Transverse colon (tissue), 4 donors: ENCODE measurements around the gene TNRC6B. TPM values are rescaled to one million over a fixed set of nuclear protein-coding genes. Genes with fewer than 3 reads are reported as not detected.
"Not testable (repeated sequence)": the region's sequence is repeated elsewhere in the genome, so short reads cannot be mapped to it uniquely, and the experiment has no call there.

Experiments
- DNase-seq: peaks from one replicate; pipeline ENCODE4 v3.0.0-alpha.2; 2019
- H3K27ac ChIP-seq, 4 donors: fragments of 200-600 bp; sonication (generic); 2 replicates each; pipeline ENCODE4 v1.5.1; 2016 to 2018; ENCODE audit warnings: inconsistent platforms in 4 of 4
- H3K27me3 ChIP-seq: fragments of 200-600 bp; sonication (generic); 2 replicates; pipeline ENCODE4 v1.5.1; 2017; ENCODE audit warnings: inconsistent platforms
- H3K36me3 ChIP-seq, 4 donors: fragments of 200-600 bp; sonication (generic); 2 replicates each; pipeline ENCODE4 v1.5.1; 2017 to 2019; ENCODE audit warnings: inconsistent platforms in 4 of 4
- H3K4me1 ChIP-seq, 4 donors: fragments of 200-600 bp; sonication (generic); 2 replicates each; pipeline ENCODE4 v1.5.1; 2017 to 2020; ENCODE audit warnings: inconsistent platforms in 4 of 4
- H3K4me3 ChIP-seq, 4 donors: fragments of 200-600 bp; sonication (generic); 1 replicate in 1 of 4; 2 replicates in 3 of 4; pipeline versions ENCODE4 v1.5.1 to v1.6.1; 2017 to 2019; ENCODE audit warnings: inconsistent platforms in 4 of 4
- H3K9me3 ChIP-seq, 2 donors: fragments of 200-600 bp; sonication (generic); 2 replicates each; pipeline ENCODE4 v1.5.1; 2017 to 2019; ENCODE audit warnings: inconsistent platforms in 2 of 2
- EP300 ChIP-seq: sonication (generic); formaldehyde crosslinking; IDR thresholded peaks from one replicate; pipeline ENCODE4 v1.6.1; 2017; ENCODE audit warnings: antibody characterized with exemption, low read depth
- POLR2A ChIP-seq: fragments of 450-650 bp; IDR thresholded peaks from one replicate; pipeline ENCODE4 v1.6.1; 2016; ENCODE audit warnings: antibody characterized with exemption, mild to moderate bottlenecking, moderate library complexity
- POLR2AphosphoS5 ChIP-seq, 3 donors: sonication (generic); formaldehyde crosslinking; IDR thresholded peaks; one replicate each; pipeline ENCODE4 v1.6.1; 2016; ENCODE audit warnings: antibody characterized with exemption in 3 of 3
- WGBS, 2 donors: methylation state at CpG; one replicate each; pipeline ENCODE4 v1.1.5; 2018; ENCODE audit warnings: low coverage in 1 of 2; 5-methylcytosine and 5-hydroxymethylcytosine counted together
- in situ Hi-C, 4 donors: fragments of 200-750 bp; cut with MboI; loops; one replicate each; pipeline versions ENCODE4 v1.15.0 to v1.15.1; 2017; ENCODE audit warnings: low sequenced_read_pairs in 3 of 4, low pct_ligation_motif_present in 1 of 4, low pct_unique_long_range_greater_than_20kb in 1 of 4
- intact Hi-C: fragments of 100-400 bp; cut with DNase I; formaldehyde crosslinking; loops from one replicate; pipeline ENCODE4 v1.15.1; 2023; ENCODE audit warnings: low total_unique reads
- total RNA-seq, 4 donors: library from RNA; depleted of rRNA; stranded (reverse); fragments of >200 nt; gene quantifications; one replicate each; pipeline ENCODE4 v1.1.0, GENCODE V29; 2016
- TF ChIP-seq, protein P1 (sequence below), 5 experiments: fragments of 200-600 bp in 3 of 5; fragments of 450-650 bp in 2 of 5; sonication (generic) in 3 of 5; IDR thresholded peaks; 1 replicate in 2 of 5; 2 replicates in 3 of 5; pipeline ENCODE4 v1.5.1; 2016 to 2017; ENCODE audit warnings: antibody characterized with exemption in 5 of 5, inconsistent platforms in 3 of 5, mild to moderate bottlenecking in 2 of 5, moderate library complexity in 1 of 5

The TNRC6B gene
- total RNA-seq, 4 donors from 2014 or later: 36.7 to 108 (median 54.0) TPM

DNA sequence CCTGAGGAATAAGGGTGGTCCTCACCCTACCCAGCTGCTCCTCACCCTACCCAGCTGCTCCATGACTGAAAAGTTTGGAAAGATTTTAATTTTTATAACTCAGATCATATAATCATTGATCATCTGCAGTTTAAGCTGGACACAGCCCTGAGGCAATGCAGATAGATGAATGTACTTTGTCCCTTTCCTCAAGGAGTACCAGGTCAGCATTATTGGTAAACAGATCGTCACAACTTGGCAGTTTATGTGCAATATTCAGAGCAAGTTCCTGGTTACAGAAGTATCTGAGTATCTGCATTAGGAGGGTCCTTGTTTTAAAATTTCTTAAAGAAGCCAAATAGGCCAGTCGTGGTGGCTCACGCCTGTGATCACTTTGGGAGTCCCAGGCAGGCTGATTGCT is 3.6 kb downstream of the TNRC6B start:
- no peaks in the 10 kb centered on the region for H3K36me3 ChIP-seq
- in situ Hi-C loops (no loop called here), intact Hi-C loops (no loop called here)
- peaks cover 27 to 83% (median 66%) of the 10 kb centered on the region in 4 donors for H3K4me1 ChIP-seq
- no peak for DNase-seq
- TF ChIP-seq POLR2A (no peak), POLR2AphosphoS5 (IDR thresholded peaks at IDR 0.05) (no peak), EP300 (no peak)
- TF ChIP-seq, protein P1, sequence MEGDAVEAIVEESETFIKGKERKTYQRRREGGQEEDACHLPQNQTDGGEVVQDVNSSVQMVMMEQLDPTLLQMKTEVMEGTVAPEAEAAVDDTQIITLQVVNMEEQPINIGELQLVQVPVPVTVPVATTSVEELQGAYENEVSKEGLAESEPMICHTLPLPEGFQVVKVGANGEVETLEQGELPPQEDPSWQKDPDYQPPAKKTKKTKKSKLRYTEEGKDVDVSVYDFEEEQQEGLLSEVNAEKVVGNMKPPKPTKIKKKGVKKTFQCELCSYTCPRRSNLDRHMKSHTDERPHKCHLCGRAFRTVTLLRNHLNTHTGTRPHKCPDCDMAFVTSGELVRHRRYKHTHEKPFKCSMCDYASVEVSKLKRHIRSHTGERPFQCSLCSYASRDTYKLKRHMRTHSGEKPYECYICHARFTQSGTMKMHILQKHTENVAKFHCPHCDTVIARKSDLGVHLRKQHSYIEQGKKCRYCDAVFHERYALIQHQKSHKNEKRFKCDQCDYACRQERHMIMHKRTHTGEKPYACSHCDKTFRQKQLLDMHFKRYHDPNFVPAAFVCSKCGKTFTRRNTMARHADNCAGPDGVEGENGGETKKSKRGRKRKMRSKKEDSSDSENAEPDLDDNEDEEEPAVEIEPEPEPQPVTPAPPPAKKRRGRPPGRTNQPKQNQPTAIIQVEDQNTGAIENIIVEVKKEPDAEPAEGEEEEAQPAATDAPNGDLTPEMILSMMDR (IDR thresholded peaks at IDR 0.05): no peak
- no peaks in the 10 kb centered on the region for H3K9me3 ChIP-seq
- 61% methylated on average over 3 of the region's 3 CpGs; no CpG with 5 or more reads in 1 of the 2 donors for WGBS, 2 donors
- H3K27ac ChIP-seq: peak overlapping the region; percentile 85 to 91 (median 90)
- no peaks in the 10 kb centered on the region for H3K27me3 ChIP-seq
- no peak overlapping the region for H3K4me3 ChIP-seq

DNA sequence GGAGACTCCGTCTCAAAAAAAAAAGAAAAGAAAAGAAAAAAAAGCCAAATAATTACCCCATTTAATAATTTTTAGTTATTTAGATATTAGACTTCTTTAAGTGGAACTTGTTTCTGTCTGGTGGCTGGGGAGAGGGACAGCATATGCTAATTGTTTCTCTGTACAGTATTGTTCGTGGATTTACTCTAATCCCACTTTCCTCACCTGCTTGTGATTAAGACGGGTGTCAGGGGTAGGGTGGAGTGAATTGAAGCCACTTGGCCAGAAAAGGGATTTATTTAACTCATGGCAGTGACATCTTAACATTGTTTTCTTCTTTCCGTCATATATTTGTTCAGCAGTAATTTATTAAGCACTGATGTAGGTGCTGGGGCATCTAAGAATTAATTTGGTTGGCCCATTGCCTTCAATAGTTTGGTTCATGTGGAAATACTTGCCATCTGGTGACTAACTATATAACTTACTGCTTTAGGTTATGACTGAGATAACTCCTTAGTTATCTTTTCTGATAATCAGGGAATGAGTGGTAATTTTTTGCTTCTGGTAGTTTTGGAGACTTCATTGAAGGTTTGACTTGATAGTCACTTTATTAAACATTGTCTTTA is 4.6 kb downstream of the TNRC6B start:
- Histone ChIP-seq H3K9me3 (no peaks in the 10 kb centered on the region), H3K4me1 (peaks cover 21 to 77% (median 57%) of the 10 kb centered on the region in 4 donors), H3K36me3 (no peaks in the 10 kb centered on the region), H3K27me3 (no peaks in the 10 kb centered on the region), H3K4me3 (no peak overlapping the region), H3K27ac (peak overlapping the region; percentile 85 to 91 (median 90))
- TF ChIP-seq, protein P1 (IDR thresholded peaks at IDR 0.05): no peak
- TF ChIP-seq POLR2A (no peak), EP300 (no peak), POLR2AphosphoS5 (IDR thresholded peaks at IDR 0.05) (no peak)
- WGBS, 2 donors: 76 to 84% methylated on average over 4 of the region's 4 CpGs
- intact Hi-C loops (no loop called here), in situ Hi-C loops (no loop called here)
- DNase-seq: no peak

DNA sequence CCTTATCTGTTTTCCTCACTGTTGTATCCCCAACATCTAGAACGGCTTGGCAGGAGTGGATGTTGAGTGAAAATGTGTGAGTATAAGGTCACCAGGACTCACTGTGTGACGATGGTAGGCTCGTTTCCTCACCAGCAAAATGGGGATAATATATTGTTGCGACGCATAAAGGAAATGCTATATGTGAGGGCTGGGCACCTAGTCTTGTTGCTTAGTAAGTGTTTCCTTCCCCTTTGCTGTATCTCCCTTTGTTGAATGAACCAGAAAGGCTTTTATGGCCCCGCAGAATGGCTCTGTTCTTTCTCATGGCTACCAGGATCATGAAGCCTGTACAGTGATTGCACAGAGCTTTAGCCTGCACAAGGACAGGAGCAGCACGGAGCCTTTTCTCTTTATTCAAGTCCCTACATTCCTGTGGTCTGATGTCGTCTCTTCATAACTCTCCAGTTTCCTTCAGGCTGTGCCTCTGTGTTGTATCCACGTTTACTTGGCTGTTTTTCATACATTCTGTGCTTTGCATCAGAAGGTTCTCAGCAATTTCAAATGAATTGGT is 5.4 kb downstream of the TNRC6B start:
- DNase-seq: peak; percentile 33
- H3K9me3 ChIP-seq: no peaks in the 10 kb centered on the region
- H3K27me3 ChIP-seq: no peaks in the 10 kb centered on the region
- peak overlapping the region in 1 of 4 donors; percentile 2 for H3K4me3 ChIP-seq
- intact Hi-C loops: no loop called here
- in situ Hi-C loops: no loop called here
- H3K36me3 ChIP-seq: no peaks in the 10 kb centered on the region
- peak in 1 of 3 donors; percentile 61 for TF ChIP-seq POLR2AphosphoS5 (IDR thresholded peaks at IDR 0.05)
- TF ChIP-seq, protein P1 (IDR thresholded peaks at IDR 0.05): no peak
- 17 to 20% methylated on average over 8 to 9 of the region's 9 CpGs for WGBS, 2 donors
- H3K4me1 ChIP-seq: peaks cover 21 to 76% (median 56%) of the 10 kb centered on the region in 4 donors
- H3K27ac ChIP-seq: peak overlapping the region; percentile 85 to 91 (median 90)

DNA sequence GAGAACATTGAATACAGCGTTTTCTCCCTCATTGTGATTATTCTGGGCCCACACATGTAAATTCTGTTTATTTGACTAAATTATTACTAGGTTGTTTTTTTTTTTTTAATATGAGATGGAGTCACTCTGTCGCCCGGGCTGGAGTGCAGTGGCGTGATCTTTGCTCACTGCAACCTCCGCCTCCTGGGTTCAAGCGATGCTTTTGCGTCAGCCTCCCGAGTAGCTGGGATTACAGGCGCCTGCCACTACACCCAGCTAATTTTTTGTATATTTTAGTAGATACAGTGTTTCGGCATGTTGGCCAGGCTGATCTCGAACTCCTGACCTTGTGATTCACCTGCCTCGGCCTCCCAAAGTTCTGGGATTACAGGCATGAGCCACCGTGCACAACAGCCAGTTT is 5.9 kb downstream of the TNRC6B start:
- in situ Hi-C loops, H3K9me3 ChIP-seq, intact Hi-C loops, H3K36me3 ChIP-seq, DNase-seq, H3K27me3 ChIP-seq: not testable (repeated sequence)
- peak overlapping the region in 1 of 4 donors; percentile 2 for H3K4me3 ChIP-seq
- 20 to 72% methylated on average over 1 to 13 of the region's 13 CpGs for WGBS, 2 donors
- peaks cover 21 to 76% (median 56%) of the 10 kb centered on the region in 4 donors for H3K4me1 ChIP-seq
- H3K27ac ChIP-seq: peak overlapping the region; percentile 85 to 91 (median 90)

DNA sequence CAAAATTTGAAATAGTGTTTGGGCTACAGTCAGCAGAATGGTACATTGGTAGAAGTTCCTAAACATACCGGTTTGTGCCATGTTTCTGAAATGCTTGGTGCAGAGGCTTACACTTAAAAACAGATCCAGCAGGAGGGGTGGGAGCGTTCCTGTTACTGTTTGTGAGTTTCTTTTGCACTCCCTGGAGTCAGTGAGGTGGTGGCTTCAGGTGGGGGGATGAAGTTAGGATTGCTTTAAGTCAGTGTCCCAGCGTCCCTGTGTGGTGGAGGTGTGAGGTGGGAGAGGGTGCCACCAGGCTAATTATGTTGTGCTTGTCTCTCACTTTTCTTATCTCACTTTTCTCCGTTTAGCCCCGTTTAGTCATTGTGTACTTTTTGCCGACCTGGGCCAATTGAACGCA is 9.7 kb downstream of the TNRC6B start:
- Histone ChIP-seq H3K27ac (no peak overlapping the region), H3K4me3 (no peak overlapping the region), H3K36me3 (no peaks in the 10 kb centered on the region), H3K9me3 (no peaks in the 10 kb centered on the region), H3K27me3 (no peaks in the 10 kb centered on the region), H3K4me1 (peaks cover 15 to 76% (median 41%) of the 10 kb centered on the region in 4 donors)
- TF ChIP-seq, protein P1 (IDR thresholded peaks at IDR 0.05): no peak
- TF ChIP-seq POLR2AphosphoS5 (IDR thresholded peaks at IDR 0.05) (no peak), EP300 (no peak), POLR2A (no peak)
- in situ Hi-C loops (no loop called here), intact Hi-C loops (no loop called here)
- no peak for DNase-seq
- WGBS, 2 donors: 80 to 81% methylated on average over 5 to 7 of the region's 7 CpGs
